GM19467 (cell line): Measurements from ENCODE around the gene DZIP3.
"Not testable (repeated sequence)": the region's sequence is repeated elsewhere in the genome, so short reads cannot be mapped to it uniquely, and the experiment has no call there.

Experiments
- ATAC-seq: cut with Tn5 transposase; IDR thresholded peaks from one replicate; pipeline ENCODE4 v1.9.1; 2021; ENCODE audit warnings: mild to moderate bottlenecking, moderate library complexity; ENCODE audit not compliant: unreplicated experiment

Gene DZIP3

GRCh38 chr3:108599677-108600409 lies 10.3 kb downstream of the DZIP3 start:
- ATAC-seq: no peak

- ATAC-seq: no peak
Measured at GRCh38 chr3:108602249-108602934, 12.9 kb downstream of the DZIP3 start.

- ATAC-seq: no peak
Measured at GRCh38 chr3:108602935-108603294, 13.4 kb downstream of the DZIP3 start.

- ATAC-seq: no peak
Measured at GRCh38 chr3:108603691-108604090, 14.2 kb downstream of the DZIP3 start.

GRCh38 chr3:108605028-108605427 lies 15.5 kb downstream of the DZIP3 start:
- ATAC-seq: no peak

- ATAC-seq: no peak
Measured at GRCh38 chr3:108605491-108605890, 16.0 kb downstream of the DZIP3 start.

- no peak for ATAC-seq
Measured at GRCh38 chr3:108608750-108609149, 19.2 kb downstream of the DZIP3 start.

- ATAC-seq: no peak
Measured at GRCh38 chr3:108610651-108611050, 21.1 kb downstream of the DZIP3 start.

- not testable (repeated sequence) for ATAC-seq
Measured at GRCh38 chr3:108616090-108616489, 26.6 kb downstream of the DZIP3 start.

- ATAC-seq: no peak
Measured at GRCh38 chr3:108620250-108620649, 30.7 kb downstream of the DZIP3 start.

- ATAC-seq: no peak
Measured at GRCh38 chr3:108623504-108623903, 34.0 kb downstream of the DZIP3 start.

GRCh38 chr3:108629974-108630373 lies 40.5 kb downstream of the DZIP3 start:
- no peak for ATAC-seq

GRCh38 chr3:108642526-108642925 lies 53.0 kb downstream of the DZIP3 start:
- ATAC-seq: no peak

- ATAC-seq: no peak
Measured at GRCh38 chr3:108645364-108645763, 55.8 kb downstream of the DZIP3 start.

- ATAC-seq: not testable (repeated sequence)
Measured at GRCh38 chr3:108655664-108656063, 66.1 kb downstream of the DZIP3 start.

GRCh38 chr3:108661699-108662098 lies 72.2 kb downstream of the DZIP3 start:
- no peak for ATAC-seq

GRCh38 chr3:108662142-108662738 lies 72.7 kb downstream of the DZIP3 start:
- ATAC-seq: peak; percentile 91

GRCh38 chr3:108664266-108664665 lies 74.7 kb downstream of the DZIP3 start:
- ATAC-seq: no peak

- no peak for ATAC-seq
Measured at GRCh38 chr3:108667312-108667711, 77.8 kb downstream of the DZIP3 start.

- ATAC-seq: no peak
Measured at GRCh38 chr3:108669208-108669607, 79.7 kb downstream of the DZIP3 start.

- no peak for ATAC-seq
Measured at GRCh38 chr3:108672701-108673100, 83.2 kb downstream of the DZIP3 start.

GRCh38 chr3:108673988-108674661 lies 84.6 kb downstream of the DZIP3 start:
- ATAC-seq: no peak
